GM12878 (cell line): ENCODE data around the gene CSNK1A1. TPM values are rescaled to one million over a fixed set of nuclear protein-coding genes. Genes with fewer than 3 reads are reported as not detected.
"Not testable (repeated sequence)": the region's sequence is repeated elsewhere in the genome, so short reads cannot be mapped to it uniquely, and the experiment has no call there.

Experiments
- ATAC-seq: fragments of 200-7000 bp; cut with Tn5 transposase; 3 replicates; pipeline ENCODE4 v1.9.1; 2020; ENCODE audit warnings: mild to moderate bottlenecking, moderate library complexity
- BruUV-seq: library from RNA; stranded (reverse); fragments of 400-500 nt; replicated peaks from 2 replicates; lab custom pipeline; 2021; lab: Mats Ljungman, UMichigan
- CTCF ChIA-PET: fragments of 300-600 bp; sonication (Branson Sonifier 250); formaldehyde crosslinking; extraction: SDS; loops from one replicate; lab custom pipeline; 2021; ENCODE audit warnings: inconsistent platforms; lab: Yijun Ruan, JAX
- POLR2A ChIA-PET: fragments of 350-600 bp; formaldehyde crosslinking; extraction: SDS; loops from one replicate; lab custom pipeline; 2021; ENCODE audit warnings: inconsistent platforms; lab: Charles Lee
- RAD21 ChIA-PET: fragments of 300-600 bp; sonication (Branson Sonifier 250); formaldehyde crosslinking; loops from one replicate; lab custom pipeline; 2023; ENCODE audit warnings: antibody characterized with exemption; ENCODE audit not compliant: unreplicated experiment; lab: Charles Lee
- SMC1A ChIA-PET: fragments of 300-600 bp; sonication (Branson Sonifier 250); formaldehyde crosslinking; loops from one replicate; lab custom pipeline; 2023; ENCODE audit not compliant: unreplicated experiment, uncharacterized antibody; lab: Charles Lee
- DNase-seq: peaks from one replicate; pipeline ENCODE4 v3.0.0-alpha.2; 2011; ENCODE audit warnings: low read depth, low spot score
- FAIRE-seq: peaks from 3 replicates; lab custom pipeline; 2011; peaks lifted over from hg19 to GRCh38; lab: Jason Lieb, UNC
- H2AFZ ChIP-seq: 2 replicates; pipeline ENCODE4 v1.6.0; 2011; ENCODE audit warnings: low read depth, low read length, control low read depth; ENCODE audit not compliant: control insufficient read depth
- H3K27ac ChIP-seq: 2 replicates; pipeline ENCODE4 v1.5.1; 2011; ENCODE audit warnings: control low read depth; ENCODE audit not compliant: control insufficient read depth, insufficient read depth
- H3K27me3 ChIP-seq, 2 experiments: replicated peaks in 1 of 2; 2 replicates each; pipeline versions ENCODE4 v1.6.0 to v1.6.1; 2011; ENCODE audit warnings: low read length in 1 of 2; ENCODE audit not compliant: control insufficient read depth in 2 of 2, insufficient read depth in 2 of 2
- H3K36me3 ChIP-seq, 2 experiments: 2 replicates each; pipeline ENCODE4 v1.5.1; 2011; ENCODE audit warnings: low read length in 1 of 2; ENCODE audit not compliant: control insufficient read depth in 2 of 2, insufficient read depth in 2 of 2
- H3K4me1 ChIP-seq: 2 replicates; pipeline ENCODE4 v1.6.1; 2011; ENCODE audit warnings: mild to moderate bottlenecking, low read length, moderate library complexity, mixed read lengths; ENCODE audit not compliant: control insufficient read depth, insufficient read depth
- H3K4me2 ChIP-seq: 2 replicates; pipeline ENCODE4 v1.6.0; 2011; ENCODE audit warnings: control low read depth; ENCODE audit not compliant: control insufficient read depth, insufficient read depth
- H3K4me3 ChIP-seq: fragments of 200-600 bp; sonication (generic); 2 replicates; pipeline ENCODE4 v1.5.1; 2016
- H3K79me2 ChIP-seq: 2 replicates; pipeline ENCODE4 v1.6.0; 2011; ENCODE audit warnings: low read length; ENCODE audit not compliant: control insufficient read depth, insufficient read depth
- H3K9ac ChIP-seq: 2 replicates; pipeline ENCODE4 v1.8.0; 2011; ENCODE audit warnings: low read length, control low read depth, mixed read lengths; ENCODE audit not compliant: control insufficient read depth, insufficient read depth
- H3K9me3 ChIP-seq: replicated peaks from 3 replicates; pipeline ENCODE4 v1.5.1; 2011; ENCODE audit warnings: mild to moderate bottlenecking, low read length; ENCODE audit not compliant: control insufficient read depth, insufficient read depth
- H4K20me1 ChIP-seq: 2 replicates; pipeline ENCODE4 v1.6.0; 2011; ENCODE audit not compliant: control insufficient read depth, insufficient read depth
- CHD1 ChIP-seq: IDR thresholded peaks from 2 replicates; pipeline ENCODE4 v1.6.1; 2012; ENCODE audit warnings: low read depth, low read length, improper control_type of control experiment
- HCFC1 ChIP-seq: fragments of 150-350 bp; IDR thresholded peaks from 2 replicates; pipeline ENCODE4 v1.6.1; 2014; ENCODE audit warnings: low read length
- MYC ChIP-seq: IDR thresholded peaks from 2 replicates; pipeline ENCODE4 v1.6.1; 2011; ENCODE audit warnings: mild to moderate bottlenecking, low read length, moderate library complexity, inconsistent platforms; ENCODE audit not compliant: insufficient read depth, insufficient replicate concordance, insufficient read length, severe bottlenecking
- TCF7 ChIP-seq: IDR thresholded peaks from 2 replicates; pipeline ENCODE4 v1.6.1; 2014; ENCODE audit warnings: antibody characterized with exemption, borderline replicate concordance
- WGBS: methylation state at CpG from one replicate; pipeline ENCODE4 v1.1.6; 2016; ENCODE audit warnings: low lambda C conversion rate; ENCODE audit not compliant: insufficient replicate concordance, insufficient coverage; ENCODE audit errors: missing lambda C conversion rate; 5-methylcytosine and 5-hydroxymethylcytosine counted together
- in situ Hi-C: fragments of 300-500 bp; cut with MboI; formaldehyde crosslinking; loops from 9 replicates; pipeline ENCODE4 v1.14.3; 2018; ENCODE audit warnings: mixed read lengths
- intact Hi-C: fragments of 100-400 bp; cut with micrococcal nuclease; formaldehyde crosslinking; loops from one replicate; pipeline ENCODE4 v1.14.2; 2022; ENCODE audit not compliant: unreplicated experiment
- polyA plus RNA-seq, 11 experiments: library from polyadenylated mRNA; depleted of rRNA in 4 of 11; unstranded in 6 of 11; stranded (reverse) in 5 of 11; fragments of >200 nt; fragmentation: Nextera tagmentation in 4 of 11; fragmentation: Illumina TruSeq in 1 of 11; extraction: Ambion mirVana in 4 of 11; extraction: Trizol in 1 of 11; gene quantifications; 1 replicate in 1 of 11; 2 replicates in 10 of 11; pipeline versions ENCODE4 v1.2.1 to v1.2.3, GENCODE V29; 2011 to 2016; ENCODE audit warnings: inconsistent platforms in 2 of 11, missing spikeins in 2 of 11, low read depth in 1 of 11
- total RNA-seq, 4 experiments: library from RNA; depleted of rRNA in 3 of 4; stranded (reverse); fragments of >200 nt in 3 of 4; fragmentation: Illumina TruSeq in 1 of 4; extraction: Trizol in 1 of 4; gene quantifications; 2 replicates each; pipeline versions ENCODE4 v1.2.1 to v1.2.3, GENCODE V29; 2013 to 2021

Gene CSNK1A1
- total and polyA plus RNA-seq, 10 of the 15 experiments (the other 5 are each of a cell fraction or from before 2014, with no cell fraction given): 53.3 to 155 (median 133) TPM

DNA sequence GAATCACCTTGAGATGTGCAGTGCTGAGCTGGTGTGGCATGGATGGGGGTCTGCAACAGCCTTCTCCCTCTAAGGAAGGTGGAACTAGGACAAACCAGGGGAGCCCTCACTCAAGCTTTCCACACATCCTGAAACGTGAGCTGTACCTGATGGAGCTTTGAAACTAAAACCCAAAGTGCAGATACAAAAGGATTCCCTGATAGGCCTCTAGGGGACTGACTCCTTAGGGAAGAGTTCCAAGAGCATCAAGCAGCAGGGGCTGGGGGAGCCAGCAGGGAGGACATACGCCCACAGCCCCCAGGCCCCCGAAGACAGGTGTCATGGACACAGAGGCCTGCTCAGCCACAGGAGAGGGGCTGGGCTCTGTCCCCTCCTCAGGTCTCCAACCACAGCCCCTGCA, 47.7 kb upstream of the CSNK1A1 start:
- Histone ChIP-seq H3K4me3 (no peak overlapping the region), H3K27ac (no peak overlapping the region), H3K36me3 (no peaks in the 10 kb centered on the region), H3K9me3 (no peaks in the 10 kb centered on the region), H3K9ac (no peak overlapping the region), H3K4me1 (peaks cover 3% of the 10 kb centered on the region; the same call in 1 of the 2 replicates), H3K79me2 (no peaks in the 10 kb centered on the region), H3K27me3 (no peaks in the 10 kb centered on the region), H3K4me2 (no peak overlapping the region), H2AFZ (no peak overlapping the region), H4K20me1 (no peaks in the 10 kb centered on the region)
- WGBS: 73% methylated on average over 3 of the region's 3 CpGs
- BruUV-seq: no TSS peak
- no peak for ATAC-seq
- ChIA-PET SMC1A (no interaction called here), CTCF (no interaction called here), POLR2A (no interaction called here), RAD21 (interaction anchor here (1.5 kb wide), 1 partner anchor 20 kb away, joined by 4 read pairs; no protein-coding TSS in a partner anchor)
- in situ Hi-C loops (no loop called here), intact Hi-C loops (no loop called here)
- DNase-seq: no peak
- no peak for FAIRE-seq
- TF ChIP-seq HCFC1 (no peak), TCF7 (no peak), MYC (no peak), CHD1 (no peak)

DNA sequence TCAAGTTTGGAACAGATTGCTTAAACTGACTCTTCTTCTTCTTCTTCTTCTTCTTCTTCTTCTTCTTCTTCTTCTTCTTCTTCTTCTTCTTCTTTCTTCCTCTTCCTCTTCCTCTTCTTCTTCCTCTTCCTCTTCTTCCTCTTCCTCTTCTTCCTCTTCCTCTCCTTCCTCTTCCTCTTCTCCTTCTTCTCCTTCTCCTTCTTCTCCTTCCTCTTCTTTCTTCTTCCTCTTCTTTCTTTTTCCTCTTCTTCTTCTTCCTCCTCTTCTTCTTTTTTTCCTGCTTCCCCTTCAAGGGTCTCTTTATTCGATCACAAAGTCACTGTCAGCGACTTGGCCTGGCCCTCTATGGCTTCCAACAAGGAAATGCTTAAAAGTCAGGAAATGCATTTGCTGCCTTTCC, 47.0 kb upstream of the CSNK1A1 start:
- H3K36me3 ChIP-seq, H2AFZ ChIP-seq, H3K9me3 ChIP-seq, H3K27me3 ChIP-seq, BruUV-seq, in situ Hi-C loops, H3K4me2 ChIP-seq, H3K4me1 ChIP-seq, H3K9ac ChIP-seq, H4K20me1 ChIP-seq, FAIRE-seq, SMC1A ChIA-PET, DNase-seq, H3K4me3 ChIP-seq, intact Hi-C loops, H3K79me2 ChIP-seq, ATAC-seq, H3K27ac ChIP-seq, POLR2A ChIA-PET: not testable (repeated sequence)
- WGBS: 86% methylated on average over 2 of the region's 2 CpGs
- RAD21 ChIA-PET: interaction anchor here (1.5 kb wide), 1 partner anchor 21 kb away, joined by 4 read pairs; no protein-coding TSS in a partner anchor
- CTCF ChIA-PET: interaction anchor here (1.3 kb wide), 1 partner anchor 20 kb away, joined by 5 read pairs; no protein-coding TSS in a partner anchor
